ENCODE results near the gene RAC3.

RAC3 gene

DNA sequence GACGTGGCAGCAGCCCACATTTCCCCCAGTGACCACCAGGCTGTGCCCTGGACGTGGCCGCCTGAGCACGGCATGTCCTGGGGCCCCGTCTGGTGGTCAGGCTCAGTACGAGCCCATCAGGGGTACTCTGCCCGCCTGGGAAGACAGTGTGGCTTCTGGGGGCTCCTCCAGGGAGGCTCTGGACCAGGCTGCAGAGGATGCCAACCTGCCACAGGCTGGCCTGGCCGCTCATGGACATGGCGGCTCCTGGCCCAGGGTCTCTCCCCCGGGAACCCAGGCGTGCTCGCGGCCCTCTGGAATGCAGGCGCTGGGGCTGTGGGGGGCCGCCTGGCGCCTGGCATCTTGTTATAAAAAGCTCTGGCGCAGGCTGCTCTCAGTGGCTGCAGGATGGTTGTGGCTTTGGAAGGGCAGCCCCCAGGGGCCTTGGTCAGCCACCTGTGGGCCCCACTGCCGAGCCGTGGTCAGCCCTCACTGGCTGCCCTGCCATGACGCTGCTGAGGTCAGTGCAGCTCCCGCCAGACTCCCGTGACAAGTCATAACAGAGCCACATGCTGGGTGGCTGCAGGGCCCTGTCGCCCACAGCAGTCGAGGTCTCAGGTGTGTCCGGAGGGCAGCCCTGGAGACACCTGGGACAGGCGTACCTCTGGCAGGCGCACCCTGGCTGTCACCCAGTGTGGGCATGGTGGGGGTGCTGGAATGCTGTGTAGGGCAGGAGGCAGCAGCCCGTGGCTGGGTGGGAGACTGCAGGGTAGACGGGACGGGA lies 23.8 kb upstream of the RAC3 start:
- Histone ChIP-seq H3K36me3 (peaks cover 5% of the 10 kb centered on the region), H3K4me3 (ENCODE audit: low read depth, low read length) (no peak overlapping the region), H3K27me3 (no peaks in the 10 kb centered on the region), H3K4me1 (peaks cover 29% of the 10 kb centered on the region), H3K9me3 (no peaks in the 10 kb centered on the region)
- TF ChIP-seq, protein P1, sequence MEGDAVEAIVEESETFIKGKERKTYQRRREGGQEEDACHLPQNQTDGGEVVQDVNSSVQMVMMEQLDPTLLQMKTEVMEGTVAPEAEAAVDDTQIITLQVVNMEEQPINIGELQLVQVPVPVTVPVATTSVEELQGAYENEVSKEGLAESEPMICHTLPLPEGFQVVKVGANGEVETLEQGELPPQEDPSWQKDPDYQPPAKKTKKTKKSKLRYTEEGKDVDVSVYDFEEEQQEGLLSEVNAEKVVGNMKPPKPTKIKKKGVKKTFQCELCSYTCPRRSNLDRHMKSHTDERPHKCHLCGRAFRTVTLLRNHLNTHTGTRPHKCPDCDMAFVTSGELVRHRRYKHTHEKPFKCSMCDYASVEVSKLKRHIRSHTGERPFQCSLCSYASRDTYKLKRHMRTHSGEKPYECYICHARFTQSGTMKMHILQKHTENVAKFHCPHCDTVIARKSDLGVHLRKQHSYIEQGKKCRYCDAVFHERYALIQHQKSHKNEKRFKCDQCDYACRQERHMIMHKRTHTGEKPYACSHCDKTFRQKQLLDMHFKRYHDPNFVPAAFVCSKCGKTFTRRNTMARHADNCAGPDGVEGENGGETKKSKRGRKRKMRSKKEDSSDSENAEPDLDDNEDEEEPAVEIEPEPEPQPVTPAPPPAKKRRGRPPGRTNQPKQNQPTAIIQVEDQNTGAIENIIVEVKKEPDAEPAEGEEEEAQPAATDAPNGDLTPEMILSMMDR (IDR thresholded peaks at IDR 0.05; ENCODE audit: low read depth, low read length): no peak
- no peak for DNase-seq

DNA sequence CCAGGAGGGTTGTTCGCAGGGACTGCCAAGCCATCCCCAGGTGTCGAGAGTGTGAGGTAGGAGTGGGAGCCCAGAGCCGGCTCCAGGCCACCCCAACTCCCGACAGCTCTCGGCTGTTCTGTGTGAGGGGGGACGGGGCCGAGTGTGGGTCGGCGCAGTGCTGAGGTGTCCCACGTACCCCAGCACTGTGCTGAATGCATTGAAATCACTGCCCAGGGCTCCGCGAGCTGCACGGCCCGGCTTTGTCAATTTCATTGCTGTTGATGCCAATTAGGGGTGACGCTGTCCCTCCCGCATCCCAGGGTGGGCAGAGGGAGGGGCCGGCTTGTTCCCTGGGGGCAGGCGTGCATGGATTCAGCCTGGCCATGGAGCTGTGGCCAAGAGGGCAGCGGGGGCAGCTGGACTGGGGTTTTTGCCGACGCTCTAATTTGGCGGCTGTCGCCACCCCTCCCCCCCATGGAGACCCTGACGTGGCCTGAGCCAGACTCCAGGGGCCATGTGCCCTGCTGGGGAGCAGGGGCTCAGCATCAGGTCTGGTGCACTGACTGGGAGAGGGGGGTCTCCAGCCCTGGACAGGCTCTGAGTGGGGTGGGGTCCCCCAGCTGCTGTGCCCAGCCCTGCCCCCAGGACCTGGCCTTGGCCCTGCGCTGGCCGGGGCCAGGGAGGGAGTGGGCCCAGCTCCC lies 23.1 kb upstream of the RAC3 start:
- peaks cover 29% of the 10 kb centered on the region for H3K4me1 ChIP-seq
- no peak for DNase-seq
- H3K27me3 ChIP-seq: no peaks in the 10 kb centered on the region
- TF ChIP-seq, protein P1 (IDR thresholded peaks at IDR 0.05; ENCODE audit: low read depth, low read length): no peak
- peaks cover 5% of the 10 kb centered on the region for H3K36me3 ChIP-seq
- no peaks in the 10 kb centered on the region for H3K9me3 ChIP-seq
- H3K4me3 ChIP-seq (ENCODE audit: low read depth, low read length): no peak overlapping the region

DNA sequence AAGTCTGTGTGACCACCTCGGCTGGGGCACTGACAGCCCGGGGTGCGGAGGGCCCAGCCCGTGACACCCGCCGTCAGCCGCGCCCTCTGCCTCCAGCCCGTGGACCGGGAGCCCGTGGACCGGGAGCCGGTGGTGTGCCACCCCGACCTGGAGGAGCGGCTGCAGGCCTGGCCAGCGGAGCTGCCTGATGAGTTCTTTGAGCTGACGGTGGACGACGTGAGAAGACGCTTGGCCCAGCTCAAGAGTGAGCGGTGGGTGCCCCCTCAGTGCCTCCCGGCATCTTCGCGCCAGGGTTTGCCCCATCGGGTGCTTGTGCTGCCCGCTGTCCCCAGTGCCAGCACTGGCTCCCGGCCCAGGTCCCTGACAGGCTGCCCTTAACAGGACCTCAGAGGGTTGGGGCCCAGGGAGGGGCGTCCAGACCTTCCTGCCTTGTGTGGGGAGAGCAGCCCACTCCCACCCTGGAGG lies 22.5 kb upstream of the RAC3 start:
- Histone ChIP-seq H3K4me1 (peaks cover 29% of the 10 kb centered on the region), H3K36me3 (peaks cover 5% of the 10 kb centered on the region; the same call in 1 of the 2 replicates), H3K27me3 (no peaks in the 10 kb centered on the region), H3K4me3 (ENCODE audit: low read depth, low read length) (no peak overlapping the region), H3K9me3 (no peaks in the 10 kb centered on the region)
- DNase-seq: no peak
- TF ChIP-seq, protein P1 (IDR thresholded peaks at IDR 0.05; ENCODE audit: low read depth, low read length): no peak

DNA sequence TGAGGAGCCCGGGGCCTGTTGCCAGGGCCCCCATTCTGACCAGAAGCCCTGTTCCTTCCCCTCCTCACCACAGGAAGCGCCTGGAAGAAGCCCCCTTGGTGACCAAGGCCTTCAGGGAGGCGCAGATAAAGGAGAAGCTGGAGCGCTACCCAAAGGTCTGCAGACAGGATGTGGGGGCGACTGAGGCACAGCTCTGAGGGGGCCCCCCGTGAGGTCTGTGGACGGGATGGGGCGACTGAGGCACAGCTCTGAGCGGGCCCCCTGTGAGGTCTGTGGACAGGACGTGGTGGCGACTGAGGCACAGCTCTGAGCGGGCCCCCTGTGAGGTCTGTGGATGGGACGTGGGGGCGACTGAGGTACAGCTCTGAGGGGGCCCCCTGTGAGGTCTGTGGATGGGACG lies 22.1 kb upstream of the RAC3 start:
- DNase-seq: no peak
- H3K4me1 ChIP-seq: peaks cover 32% of the 10 kb centered on the region
- TF ChIP-seq, protein P1 (IDR thresholded peaks at IDR 0.05; ENCODE audit: low read depth, low read length): no peak
- peaks cover 5% of the 10 kb centered on the region; the same call in 1 of the 2 replicates for H3K36me3 ChIP-seq
- no peaks in the 10 kb centered on the region for H3K9me3 ChIP-seq
- H3K4me3 ChIP-seq (ENCODE audit: low read depth, low read length): no peak overlapping the region
- H3K27me3 ChIP-seq: no peaks in the 10 kb centered on the region

DNA sequence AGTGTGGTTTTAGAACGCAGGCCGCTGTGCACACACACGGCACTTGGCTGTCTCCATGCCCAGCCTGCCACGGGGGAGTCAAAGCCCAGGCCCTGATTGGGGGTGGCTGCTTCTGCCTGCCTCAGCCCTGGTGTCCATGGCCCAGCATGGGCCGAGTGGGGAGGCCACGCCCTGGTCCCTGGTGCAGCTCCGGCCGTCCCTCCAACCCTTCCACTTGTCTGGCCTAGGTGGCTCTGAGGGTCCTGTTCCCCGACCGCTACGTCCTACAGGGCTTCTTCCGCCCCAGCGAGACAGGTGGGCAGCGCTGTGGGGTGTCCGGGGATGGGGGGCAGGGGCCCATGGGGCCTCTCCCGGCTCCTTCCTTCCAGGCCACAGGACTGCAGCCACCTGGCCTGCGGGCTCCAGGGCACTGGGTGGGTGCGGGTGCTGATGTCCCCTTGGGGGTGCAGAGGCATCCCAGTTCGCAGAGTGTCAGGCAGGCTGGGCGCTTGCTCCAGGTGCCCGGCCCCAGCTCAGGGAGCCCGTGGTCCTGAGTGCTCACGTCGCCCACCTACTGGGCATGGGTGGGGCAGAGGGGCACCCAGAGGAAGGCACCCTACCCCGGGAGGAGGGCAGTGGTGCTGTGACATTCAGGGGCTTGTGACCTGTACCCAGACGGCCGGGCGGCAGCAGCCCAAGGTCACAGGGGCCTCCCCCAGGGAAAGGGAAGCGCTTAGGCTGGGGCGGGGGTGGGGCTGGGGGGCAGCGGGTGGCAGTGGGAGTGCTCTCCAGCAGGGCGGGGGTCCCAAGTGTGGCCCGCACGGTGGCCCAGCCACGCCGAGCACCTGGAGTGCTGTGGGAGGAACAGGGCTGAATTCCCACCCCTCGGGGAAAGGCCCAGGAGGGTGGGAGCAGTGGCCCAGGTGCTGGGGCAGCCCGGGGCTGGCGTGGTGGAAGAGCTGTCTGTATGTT lies 20.6 kb upstream of the RAC3 start:
- H3K27me3 ChIP-seq: no peaks in the 10 kb centered on the region
- H3K4me1 ChIP-seq: peaks cover 33% of the 10 kb centered on the region
- no peak overlapping the region for H3K4me3 ChIP-seq (ENCODE audit: low read depth, low read length)
- TF ChIP-seq, protein P1 (IDR thresholded peaks at IDR 0.05; ENCODE audit: low read depth, low read length): no peak
- H3K36me3 ChIP-seq: peaks cover 5% of the 10 kb centered on the region; the same call in 1 of the 2 replicates
- H3K9me3 ChIP-seq: no peaks in the 10 kb centered on the region
- no peak for DNase-seq
